AG08396 (cell line): Measurements from ENCODE around the gene S100A10.

Experiments
- DNase-seq: peaks from one replicate; pipeline ENCODE4 v3.0.0; 2012; ENCODE audit warnings: low spot score, mixed read lengths

S100A10 gene

DNA sequence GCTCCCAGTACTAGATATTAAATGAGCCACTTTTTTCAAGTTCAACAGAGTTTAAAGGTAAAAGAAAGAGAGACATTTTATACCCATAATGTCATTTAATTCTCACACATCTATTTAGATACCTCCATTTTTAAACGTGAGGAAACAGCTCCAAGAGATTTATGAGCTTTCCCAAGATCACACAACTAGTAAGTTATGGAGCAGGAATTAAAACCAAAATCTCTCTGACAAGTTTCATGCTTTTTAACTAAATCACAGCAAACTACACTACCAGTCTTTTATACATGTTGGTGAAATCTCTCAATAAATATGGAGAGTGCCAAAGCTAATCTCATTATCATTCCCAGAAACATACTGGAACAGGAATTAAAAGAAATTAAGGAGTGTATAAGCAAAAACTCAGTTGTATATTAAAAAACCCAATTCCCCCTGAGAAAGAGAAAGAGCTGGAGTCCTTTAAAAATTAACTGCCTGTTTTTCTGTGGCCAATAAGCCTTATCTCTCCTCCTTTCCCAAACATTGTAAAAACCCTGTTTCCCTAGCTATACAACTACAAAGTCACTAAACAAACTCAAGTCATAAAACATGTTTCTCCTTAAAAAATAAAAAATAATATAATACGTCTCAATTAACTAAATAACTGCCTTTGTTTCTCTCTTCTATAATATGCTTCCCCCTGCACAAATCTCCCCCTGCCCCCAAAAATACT is 57.6 kb downstream of the S100A10 start:
- no peak for DNase-seq

DNA sequence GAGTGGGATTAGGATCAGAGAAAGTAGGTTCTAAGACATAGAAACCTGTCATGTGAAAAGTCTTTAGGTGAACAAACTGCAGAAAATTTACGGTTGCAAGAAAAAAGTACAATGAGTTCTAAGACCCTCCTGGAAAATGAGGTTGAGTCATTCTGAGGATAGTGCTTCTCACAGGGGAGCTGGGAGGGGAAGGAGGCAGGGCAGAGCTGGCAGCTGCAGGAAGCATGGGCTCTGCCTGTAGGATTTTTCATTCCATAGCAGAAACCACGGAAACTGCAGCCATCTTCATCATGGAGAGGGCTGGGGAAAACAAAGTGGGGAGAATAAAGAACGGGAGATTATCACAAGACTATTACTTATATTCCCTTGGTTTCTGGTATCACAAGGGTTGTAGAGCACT is 58.5 kb downstream of the S100A10 start:
- DNase-seq: no peak

DNA sequence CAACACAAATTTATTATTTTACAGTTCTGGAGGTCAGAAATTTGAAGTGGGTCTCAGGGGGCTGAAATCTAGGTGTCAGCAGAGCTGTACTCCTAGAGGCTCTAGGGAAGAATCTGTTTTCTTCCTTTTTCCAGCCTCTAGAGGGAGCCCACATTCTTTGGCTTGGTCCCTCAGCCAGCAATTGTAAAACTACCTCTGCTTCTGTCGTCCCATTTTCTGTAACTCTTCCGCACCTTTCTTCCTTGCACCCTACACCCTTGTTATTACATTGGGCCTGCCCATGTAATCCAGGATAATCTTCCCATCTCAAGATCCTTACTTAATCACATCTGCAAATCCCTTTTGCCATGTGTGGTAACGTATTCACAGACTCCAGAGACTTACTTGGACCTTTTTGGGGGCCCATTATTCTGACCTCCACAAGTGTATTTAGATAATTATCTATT is 59.6 kb downstream of the S100A10 start:
- peak; percentile 45 for DNase-seq
